Mesendoderm (in vitro differentiated cells): ENCODE results near the gene MACROD2.
"Not testable (repeated sequence)": the region's sequence is repeated elsewhere in the genome, so short reads cannot be mapped to it uniquely, and the experiment has no call there.

ENCODE experiments used
- DNase-seq: peaks from one replicate; pipeline ENCODE4 v3.0.0; 2013
- H2AK5ac ChIP-seq: 2 replicates; pipeline ENCODE4 v1.6.1; 2013; ENCODE audit warnings: low read length, inconsistent platforms
- H2BK120ac ChIP-seq: 2 replicates; pipeline ENCODE4 v1.6.1; 2013; ENCODE audit warnings: low read depth, mild to moderate bottlenecking, low read length, moderate library complexity, mixed read lengths
- H2BK15ac ChIP-seq: replicated peaks from 2 replicates; pipeline ENCODE4 v1.6.1; 2013; ENCODE audit warnings: low read depth, mild to moderate bottlenecking, moderate library complexity
- H2BK5ac ChIP-seq: 2 replicates; pipeline ENCODE4 v1.6.1; 2013; ENCODE audit warnings: low read length, inconsistent platforms
- H3K18ac ChIP-seq: 2 replicates; pipeline ENCODE4 v1.6.1; 2013; ENCODE audit warnings: mild to moderate bottlenecking, low read length, mixed read lengths
- H3K23ac ChIP-seq: one replicate; pipeline ENCODE4 v1.6.1; 2013; ENCODE audit warnings: low read length
- H3K27ac ChIP-seq: 2 replicates; pipeline ENCODE4 v1.5.1; 2013; ENCODE audit warnings: low read depth, mild to moderate bottlenecking, inconsistent platforms, low read length, moderate library complexity
- H3K27me3 ChIP-seq: 2 replicates; pipeline ENCODE4 v1.6.1; 2013; ENCODE audit warnings: low read length, control low read depth, mild to moderate bottlenecking, inconsistent platforms; ENCODE audit not compliant: insufficient read depth, poor library complexity
- H3K36me3 ChIP-seq: 2 replicates; pipeline ENCODE4 v1.6.1; 2013; ENCODE audit warnings: low read length, inconsistent platforms; ENCODE audit not compliant: control insufficient read depth, insufficient read depth
- H3K4ac ChIP-seq: one replicate; pipeline ENCODE4 v1.6.1; 2013; ENCODE audit warnings: low read depth, mild to moderate bottlenecking, low read length, moderate library complexity
- H3K4me1 ChIP-seq: 2 replicates; pipeline ENCODE4 v1.6.1; 2013; ENCODE audit warnings: low read depth, low read length, inconsistent platforms; ENCODE audit not compliant: control insufficient read depth
- H3K4me2 ChIP-seq: 2 replicates; pipeline ENCODE4 v1.6.1; 2013; ENCODE audit warnings: low read length
- H3K4me3 ChIP-seq: 2 replicates; pipeline ENCODE4 v1.5.1; 2013; ENCODE audit warnings: mild to moderate bottlenecking, low read length
- H3K56ac ChIP-seq: one replicate; pipeline ENCODE4 v1.6.1; 2013; ENCODE audit warnings: low read length
- H3K79me1 ChIP-seq: 2 replicates; pipeline ENCODE4 v1.6.1; 2013; ENCODE audit warnings: low read length, inconsistent platforms
- H3K79me2 ChIP-seq: 2 replicates; pipeline ENCODE4 v1.6.1; 2013; ENCODE audit warnings: mild to moderate bottlenecking, low read length; ENCODE audit not compliant: control insufficient read depth, insufficient read depth
- H3K9ac ChIP-seq: 2 replicates; pipeline ENCODE4 v1.6.1; 2013; ENCODE audit warnings: low read length, inconsistent platforms
- H4K5ac ChIP-seq: one replicate; pipeline ENCODE4 v1.6.1; 2013; ENCODE audit warnings: low read length
- H4K8ac ChIP-seq: one replicate; pipeline ENCODE4 v1.6.1; 2013; ENCODE audit warnings: low read depth, mild to moderate bottlenecking, control low read depth, low read length, moderate library complexity
- WGBS: extraction: QIAGEN DNeasy Blood & Tissue Kit; methylation state at CpG from one replicate; pipeline ENCODE4 v1.1.7; 2013; ENCODE audit warnings: low lambda C conversion rate, missing lambda C conversion rate; ENCODE audit not compliant: insufficient coverage; ENCODE audit errors: extremely low coverage; 5-methylcytosine and 5-hydroxymethylcytosine counted together

The MACROD2 gene

DNA sequence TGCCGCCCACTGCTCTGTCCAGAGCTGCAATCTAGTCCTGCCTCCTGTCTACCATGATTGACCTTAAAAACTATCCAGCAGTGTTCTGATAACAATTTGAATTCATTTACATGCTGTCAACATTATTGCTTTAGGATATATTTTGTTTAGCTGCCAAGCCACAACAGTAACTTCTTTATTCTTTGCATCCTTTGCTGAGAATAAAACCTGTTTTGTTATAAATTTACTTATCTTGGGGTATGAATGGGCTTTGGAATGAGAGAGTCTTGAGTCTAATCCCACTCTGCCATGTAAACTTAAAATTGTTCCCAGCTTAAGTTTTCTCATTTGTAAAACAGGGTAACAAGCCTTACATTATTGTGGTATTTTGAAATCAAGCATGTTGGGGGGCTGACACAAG lies 225.7 kb downstream of the MACROD2 start:
- Histone ChIP-seq H3K23ac (no peak overlapping the region), H3K79me1 (no peaks in the 10 kb centered on the region), H3K56ac (peak overlapping the region; percentile 66), H2BK120ac (no peak overlapping the region), H3K4me2 (no peak overlapping the region), H3K9ac (no peak overlapping the region), H4K8ac (no peak overlapping the region), H3K4ac (no peak overlapping the region), H3K79me2 (no peaks in the 10 kb centered on the region), H2BK15ac (no peak overlapping the region), H3K4me3 (no peak overlapping the region), H3K27me3 (no peaks in the 10 kb centered on the region), H3K4me1 (peaks cover 5% of the 10 kb centered on the region), H4K5ac (no peak overlapping the region), H3K27ac (peak overlapping the region; percentile 77), H3K36me3 (no peaks in the 10 kb centered on the region), H3K18ac (peak overlapping the region; percentile 24), H2AK5ac (no peak overlapping the region), H2BK5ac (no peak overlapping the region)
- WGBS = no CpG with 5 or more reads among the region's 1 CpG
- no peak for DNase-seq

DNA sequence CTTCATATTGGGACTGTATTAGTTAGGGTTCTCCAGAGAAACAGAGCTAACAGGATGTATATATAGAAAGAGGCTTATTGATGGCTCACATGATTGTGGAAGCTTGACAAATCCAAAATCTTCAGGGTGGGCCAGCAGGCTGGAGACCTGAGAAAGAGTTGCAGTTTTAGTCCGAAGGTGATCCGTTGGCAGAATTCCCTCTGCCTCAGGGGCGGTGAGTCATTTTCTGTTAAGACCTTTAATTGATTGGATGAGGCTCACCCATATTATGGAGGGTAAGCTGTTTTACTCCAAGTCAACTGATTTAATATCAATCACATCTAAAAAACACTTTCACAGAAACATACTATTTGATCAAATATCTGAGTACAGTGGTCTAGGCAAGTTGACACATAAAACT lies 228.5 kb downstream of the MACROD2 start:
- no peak overlapping the region for H3K4ac ChIP-seq
- no CpG with 5 or more reads among the region's 3 CpGs for WGBS
- H3K9ac ChIP-seq = no peak overlapping the region
- peaks cover 5% of the 10 kb centered on the region for H3K4me1 ChIP-seq
- H2BK15ac ChIP-seq = no peak overlapping the region
- no peak overlapping the region for H2AK5ac ChIP-seq
- no peak overlapping the region for H3K23ac ChIP-seq
- no peak overlapping the region for H2BK120ac ChIP-seq
- H4K8ac ChIP-seq = no peak overlapping the region
- H3K27me3 ChIP-seq = no peaks in the 10 kb centered on the region
- H3K79me2 ChIP-seq = no peaks in the 10 kb centered on the region
- no peak overlapping the region for H3K56ac ChIP-seq
- no peak for DNase-seq
- no peak overlapping the region for H3K27ac ChIP-seq
- H3K4me3 ChIP-seq = no peak overlapping the region
- H3K18ac ChIP-seq = no peak overlapping the region
- no peak overlapping the region for H2BK5ac ChIP-seq
- no peak overlapping the region for H3K4me2 ChIP-seq
- no peaks in the 10 kb centered on the region for H3K79me1 ChIP-seq
- H4K5ac ChIP-seq = no peak overlapping the region
- H3K36me3 ChIP-seq = no peaks in the 10 kb centered on the region

DNA sequence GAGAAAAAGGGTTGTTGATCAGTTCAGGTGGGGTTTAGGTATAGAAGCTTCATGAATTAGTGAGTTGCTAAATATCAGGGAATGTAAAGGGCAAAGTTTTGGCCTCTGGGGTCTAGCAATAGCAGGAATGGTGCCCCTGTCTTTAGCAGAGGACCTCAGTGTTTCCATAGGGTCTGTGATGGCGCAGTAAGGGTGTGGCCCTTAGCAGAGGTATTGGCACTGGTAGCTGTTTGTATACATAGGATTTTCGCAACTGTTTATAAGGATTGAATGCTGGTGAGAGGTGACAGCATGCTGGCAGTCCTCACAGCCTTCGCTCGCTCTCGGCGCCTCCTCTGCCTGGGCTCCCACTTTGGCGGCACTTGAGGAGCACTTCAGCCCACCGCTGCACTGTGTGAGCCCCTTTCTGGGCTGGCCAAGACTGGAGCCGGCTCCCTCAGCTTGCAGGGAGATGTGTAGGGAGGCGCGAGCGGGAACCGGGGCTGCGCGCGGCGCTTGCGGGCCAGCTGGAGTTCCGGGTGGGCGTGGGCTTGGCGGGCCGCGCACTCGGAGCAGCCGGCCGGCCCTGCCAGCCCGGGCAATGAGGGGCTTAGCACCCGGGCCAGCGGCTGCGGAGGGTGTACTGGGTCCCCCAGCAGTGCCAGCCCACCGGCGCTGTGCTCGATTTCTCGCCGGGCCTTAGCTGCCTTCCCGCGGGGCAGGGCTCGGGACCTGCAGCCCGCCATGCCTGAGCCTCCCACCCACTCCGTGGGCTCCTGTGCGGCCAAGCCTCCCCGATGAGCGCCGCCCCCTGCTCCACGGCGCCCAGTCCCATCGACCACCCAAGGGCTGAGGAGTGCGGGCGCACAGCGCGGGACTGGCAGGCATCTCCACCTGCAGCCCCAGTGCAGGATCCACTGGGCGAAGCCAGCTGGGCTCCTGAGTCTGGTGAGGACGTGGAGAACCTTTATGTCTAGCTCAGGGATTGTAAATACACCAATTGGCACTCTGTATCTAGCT lies 231.0 kb downstream of the MACROD2 start:
- not testable (repeated sequence) for H3K4me2 ChIP-seq, H2BK15ac ChIP-seq, H3K36me3 ChIP-seq, H3K4ac ChIP-seq, H3K4me3 ChIP-seq, H3K23ac ChIP-seq, H2AK5ac ChIP-seq, H4K5ac ChIP-seq, H3K27me3 ChIP-seq, DNase-seq, H3K9ac ChIP-seq, H4K8ac ChIP-seq, H3K79me2 ChIP-seq, H3K4me1 ChIP-seq, H3K18ac ChIP-seq, H3K79me1 ChIP-seq, H2BK120ac ChIP-seq, H3K56ac ChIP-seq, H3K27ac ChIP-seq, H2BK5ac ChIP-seq
- WGBS = no CpG with 5 or more reads among the region's 53 CpGs

DNA sequence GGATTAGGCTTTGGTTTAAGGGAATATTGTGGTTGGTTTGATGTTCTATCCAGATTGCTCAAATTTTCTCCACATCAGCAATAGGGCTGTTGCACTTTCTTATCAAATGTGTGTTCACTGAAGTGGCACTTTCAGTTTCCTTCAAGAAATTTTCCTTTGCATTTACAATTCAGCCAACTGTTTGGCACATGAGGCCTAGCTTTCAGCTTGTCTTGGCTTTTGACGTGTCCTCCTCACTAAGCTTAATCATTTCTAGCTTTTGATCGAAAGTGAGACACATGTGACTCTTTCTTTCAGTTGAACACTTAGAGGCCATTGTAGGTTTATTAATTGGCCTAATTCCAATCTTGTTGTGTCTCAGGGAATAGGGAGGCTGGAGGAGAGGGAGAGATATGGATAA lies 237.3 kb downstream of the MACROD2 start:
- Histone ChIP-seq H2BK15ac (no peak overlapping the region), H3K79me1 (no peaks in the 10 kb centered on the region), H2BK5ac (no peak overlapping the region), H3K4me3 (no peak overlapping the region), H3K56ac (no peak overlapping the region), H3K4me1 (no peaks in the 10 kb centered on the region), H3K9ac (no peak overlapping the region), H4K8ac (no peak overlapping the region), H3K4ac (no peak overlapping the region), H2AK5ac (no peak overlapping the region), H3K4me2 (no peak overlapping the region), H3K79me2 (no peaks in the 10 kb centered on the region), H3K23ac (no peak overlapping the region), H3K27ac (no peak overlapping the region), H3K18ac (no peak overlapping the region), H3K36me3 (no peaks in the 10 kb centered on the region), H3K27me3 (no peaks in the 10 kb centered on the region), H4K5ac (no peak overlapping the region), H2BK120ac (no peak overlapping the region)
- no peak for DNase-seq
- WGBS = no CpG with 5 or more reads among the region's 2 CpGs

DNA sequence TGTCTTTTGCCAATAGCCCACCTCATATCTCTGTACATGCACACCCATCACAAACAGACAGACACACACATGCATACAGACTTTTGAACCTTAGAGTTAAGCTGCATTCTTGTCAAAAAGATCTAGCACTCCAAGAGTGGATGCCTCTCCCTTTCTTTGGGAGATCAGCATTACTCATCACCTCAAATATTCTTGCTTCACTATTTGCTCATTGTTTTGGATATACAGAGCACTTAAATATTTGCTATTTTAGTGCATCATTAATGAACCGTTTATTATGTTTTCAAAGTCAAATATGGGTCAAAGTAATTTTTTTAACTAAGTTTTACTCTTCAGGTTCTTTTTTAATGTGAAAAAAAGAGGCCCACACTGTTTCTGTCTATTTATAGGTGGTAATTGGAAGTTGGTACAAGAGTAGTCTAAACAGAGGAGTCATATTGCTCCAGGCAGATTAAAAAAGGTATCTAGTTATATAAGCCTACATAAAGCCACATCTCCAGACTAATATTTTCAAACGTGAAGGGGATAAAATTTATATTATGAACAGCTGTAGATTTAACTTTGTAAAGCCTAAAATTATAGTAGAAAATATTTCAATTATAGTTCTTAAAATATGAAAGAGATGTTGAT lies 239.5 kb downstream of the MACROD2 start:
- no peak overlapping the region for H3K9ac ChIP-seq
- H3K4ac ChIP-seq = no peak overlapping the region
- no peaks in the 10 kb centered on the region for H3K36me3 ChIP-seq
- no peak overlapping the region for H3K27ac ChIP-seq
- no CpG with 5 or more reads among the region's 2 CpGs for WGBS
- H3K4me3 ChIP-seq = no peak overlapping the region
- no peaks in the 10 kb centered on the region for H3K4me1 ChIP-seq
- DNase-seq = no peak
- H2BK5ac ChIP-seq = no peak overlapping the region
- no peak overlapping the region for H2BK120ac ChIP-seq
- H3K4me2 ChIP-seq = no peak overlapping the region
- no peak overlapping the region for H4K5ac ChIP-seq
- no peaks in the 10 kb centered on the region for H3K79me2 ChIP-seq
- H3K23ac ChIP-seq = no peak overlapping the region
- no peak overlapping the region for H3K18ac ChIP-seq
- no peak overlapping the region for H4K8ac ChIP-seq
- no peaks in the 10 kb centered on the region for H3K79me1 ChIP-seq
- no peaks in the 10 kb centered on the region for H3K27me3 ChIP-seq
- H2AK5ac ChIP-seq = no peak overlapping the region
- no peak overlapping the region for H2BK15ac ChIP-seq
- H3K56ac ChIP-seq = no peak overlapping the region
